Measurements from ENCODE around the gene SLC38A10.

DNA sequence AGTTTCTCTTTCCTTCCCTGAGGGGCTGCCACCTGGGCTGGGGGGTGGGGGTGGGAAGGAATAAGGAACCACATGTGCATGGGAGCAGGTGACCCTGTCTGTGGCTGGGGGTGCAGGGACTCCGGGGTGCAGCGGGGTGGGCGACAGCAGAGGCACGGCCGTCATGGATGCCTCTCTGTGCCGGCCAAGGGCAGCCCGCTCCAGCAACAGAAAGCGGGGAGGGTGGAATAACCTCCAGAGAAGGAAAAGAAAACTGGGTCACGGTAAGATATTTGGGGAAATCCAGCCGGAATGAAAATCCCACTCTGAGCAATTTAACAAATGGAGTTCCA is 51.8 kb downstream of the SLC38A10 start:
- TF ChIP-seq, protein P1, sequence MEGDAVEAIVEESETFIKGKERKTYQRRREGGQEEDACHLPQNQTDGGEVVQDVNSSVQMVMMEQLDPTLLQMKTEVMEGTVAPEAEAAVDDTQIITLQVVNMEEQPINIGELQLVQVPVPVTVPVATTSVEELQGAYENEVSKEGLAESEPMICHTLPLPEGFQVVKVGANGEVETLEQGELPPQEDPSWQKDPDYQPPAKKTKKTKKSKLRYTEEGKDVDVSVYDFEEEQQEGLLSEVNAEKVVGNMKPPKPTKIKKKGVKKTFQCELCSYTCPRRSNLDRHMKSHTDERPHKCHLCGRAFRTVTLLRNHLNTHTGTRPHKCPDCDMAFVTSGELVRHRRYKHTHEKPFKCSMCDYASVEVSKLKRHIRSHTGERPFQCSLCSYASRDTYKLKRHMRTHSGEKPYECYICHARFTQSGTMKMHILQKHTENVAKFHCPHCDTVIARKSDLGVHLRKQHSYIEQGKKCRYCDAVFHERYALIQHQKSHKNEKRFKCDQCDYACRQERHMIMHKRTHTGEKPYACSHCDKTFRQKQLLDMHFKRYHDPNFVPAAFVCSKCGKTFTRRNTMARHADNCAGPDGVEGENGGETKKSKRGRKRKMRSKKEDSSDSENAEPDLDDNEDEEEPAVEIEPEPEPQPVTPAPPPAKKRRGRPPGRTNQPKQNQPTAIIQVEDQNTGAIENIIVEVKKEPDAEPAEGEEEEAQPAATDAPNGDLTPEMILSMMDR (IDR thresholded peaks at IDR 0.05): no peak
- no peak for TF ChIP-seq POLR2AphosphoS5 (IDR thresholded peaks at IDR 0.05)
